AG20443 (cell line): ENCODE data around the gene BCL2L1.

Experiments
- DNase-seq: peaks from one replicate; pipeline ENCODE4 v3.0.0; 2012; ENCODE audit warnings: low spot score, mixed read lengths

The BCL2L1 gene

DNA sequence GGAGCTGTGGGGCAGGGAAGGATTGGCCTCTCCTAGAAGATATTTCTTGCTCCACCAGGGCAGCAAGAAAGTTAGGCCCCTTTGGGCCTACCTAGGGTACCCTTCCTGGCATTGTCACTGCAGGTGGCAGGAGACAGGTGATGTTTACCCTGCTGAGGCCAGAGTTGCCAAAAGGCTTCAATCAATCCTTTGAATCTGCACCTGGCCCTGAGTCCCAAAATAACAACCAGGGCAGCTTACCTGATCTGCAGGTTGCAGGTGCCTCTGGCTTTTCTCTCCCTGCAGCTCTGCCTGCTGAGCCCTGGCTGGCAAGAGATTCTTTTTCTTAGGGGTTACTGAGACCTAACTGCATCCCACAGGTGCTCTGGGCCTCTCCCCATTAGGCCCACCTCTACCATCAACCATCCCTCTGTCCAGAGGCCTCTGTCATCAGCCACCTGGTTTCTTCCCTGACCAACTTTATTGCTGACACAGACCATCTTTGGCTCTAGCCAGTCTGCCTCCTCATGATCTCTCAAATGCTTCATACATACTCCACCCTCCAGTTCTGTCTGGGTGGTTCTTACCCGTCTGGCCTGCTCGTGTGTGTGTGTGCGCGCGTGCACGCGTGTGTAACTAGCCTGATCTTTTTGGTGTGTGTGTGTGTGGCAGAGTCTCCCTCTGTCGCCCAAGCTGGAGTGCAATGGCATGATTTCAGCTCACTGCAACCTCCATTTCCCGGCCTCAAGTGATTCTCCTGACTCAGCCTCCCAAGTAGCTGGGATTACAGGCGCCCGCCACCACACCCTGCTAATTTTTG, 13.7 kb downstream of the BCL2L1 start:
- no peak for DNase-seq

DNA sequence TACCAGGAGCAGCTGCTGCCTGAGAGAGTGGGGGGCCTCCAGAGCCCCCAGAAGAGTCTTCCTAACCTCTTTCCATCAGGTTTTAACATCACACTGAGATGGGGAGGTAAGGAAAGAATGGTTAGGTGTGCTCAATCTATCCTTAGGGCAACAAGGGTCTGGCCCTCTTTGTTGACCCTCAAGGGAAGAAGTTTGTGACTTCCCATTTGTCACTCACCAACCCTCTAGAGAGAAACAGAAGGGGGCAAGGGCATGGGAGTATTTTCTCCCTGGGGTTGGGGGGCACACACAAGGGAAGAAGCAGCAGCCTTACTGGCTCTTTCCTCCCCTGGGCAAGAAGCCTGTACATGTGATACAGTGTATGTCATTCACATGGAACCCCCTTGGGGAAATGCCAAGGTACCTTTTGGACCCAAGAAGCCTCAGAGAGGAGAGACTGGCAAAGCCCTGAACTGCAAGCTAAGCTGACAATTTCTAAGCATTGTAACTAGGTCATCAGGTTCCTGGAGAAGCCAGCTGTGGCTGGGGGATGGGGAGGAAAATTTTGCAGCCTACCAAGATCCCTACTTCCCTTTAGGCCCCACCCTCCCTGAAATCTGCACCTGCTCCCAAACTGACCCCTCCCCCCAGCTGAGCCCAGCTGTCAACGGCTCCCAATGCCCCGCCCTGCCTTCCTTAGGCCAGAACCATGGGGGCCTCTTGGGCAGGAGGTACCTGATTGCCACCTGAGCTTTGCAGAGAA, 14.5 kb downstream of the BCL2L1 start:
- DNase-seq, result no peak

DNA sequence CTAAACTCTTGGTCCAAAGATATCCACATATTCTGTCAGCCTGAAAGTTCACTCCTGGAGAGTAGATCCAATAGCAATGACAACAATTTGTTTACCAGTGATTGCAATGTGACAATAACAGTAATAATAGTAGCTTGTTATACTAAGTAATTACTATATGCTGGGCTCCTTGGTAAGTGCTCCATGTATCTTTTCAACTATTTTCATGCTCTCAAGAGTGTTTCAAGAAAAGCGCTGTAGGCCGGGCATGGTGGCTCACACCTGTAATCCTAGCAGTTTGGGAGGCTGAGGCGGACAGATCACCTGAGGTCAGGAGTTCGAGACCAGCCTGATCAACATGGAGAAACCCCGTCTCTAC, 15.4 kb downstream of the BCL2L1 start:
- no peak for DNase-seq

DNA sequence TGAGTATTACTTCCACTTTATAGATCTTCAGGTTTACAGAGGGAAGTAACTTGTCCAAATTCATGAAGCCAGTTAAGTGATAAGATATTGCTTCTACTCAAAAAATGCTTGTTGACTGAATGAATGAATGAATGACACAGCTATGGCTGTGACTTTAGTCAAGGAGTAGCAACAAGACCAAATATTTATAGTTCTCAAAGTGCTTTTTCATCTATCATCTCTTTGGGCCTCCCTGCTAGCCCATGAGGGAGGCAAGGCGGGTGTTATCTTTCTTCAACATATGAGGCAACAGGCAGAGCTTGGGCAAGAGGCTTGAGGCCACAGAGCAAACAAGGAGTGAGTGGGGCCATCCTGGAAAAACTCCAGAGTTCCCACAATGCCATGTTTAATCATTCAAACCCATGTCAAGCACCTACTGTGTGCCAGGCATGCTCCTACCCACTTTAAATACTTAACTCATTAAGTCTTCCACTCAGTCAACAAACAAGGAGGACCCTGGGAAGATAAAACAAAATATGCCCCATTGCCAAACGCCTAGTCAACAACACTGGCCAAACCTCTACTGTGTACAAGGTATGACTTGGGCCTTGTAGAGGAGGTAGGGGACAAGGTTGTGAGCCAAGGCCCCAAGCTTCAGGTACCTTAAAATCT, 15.9 kb downstream of the BCL2L1 start:
- no peak for DNase-seq

DNA sequence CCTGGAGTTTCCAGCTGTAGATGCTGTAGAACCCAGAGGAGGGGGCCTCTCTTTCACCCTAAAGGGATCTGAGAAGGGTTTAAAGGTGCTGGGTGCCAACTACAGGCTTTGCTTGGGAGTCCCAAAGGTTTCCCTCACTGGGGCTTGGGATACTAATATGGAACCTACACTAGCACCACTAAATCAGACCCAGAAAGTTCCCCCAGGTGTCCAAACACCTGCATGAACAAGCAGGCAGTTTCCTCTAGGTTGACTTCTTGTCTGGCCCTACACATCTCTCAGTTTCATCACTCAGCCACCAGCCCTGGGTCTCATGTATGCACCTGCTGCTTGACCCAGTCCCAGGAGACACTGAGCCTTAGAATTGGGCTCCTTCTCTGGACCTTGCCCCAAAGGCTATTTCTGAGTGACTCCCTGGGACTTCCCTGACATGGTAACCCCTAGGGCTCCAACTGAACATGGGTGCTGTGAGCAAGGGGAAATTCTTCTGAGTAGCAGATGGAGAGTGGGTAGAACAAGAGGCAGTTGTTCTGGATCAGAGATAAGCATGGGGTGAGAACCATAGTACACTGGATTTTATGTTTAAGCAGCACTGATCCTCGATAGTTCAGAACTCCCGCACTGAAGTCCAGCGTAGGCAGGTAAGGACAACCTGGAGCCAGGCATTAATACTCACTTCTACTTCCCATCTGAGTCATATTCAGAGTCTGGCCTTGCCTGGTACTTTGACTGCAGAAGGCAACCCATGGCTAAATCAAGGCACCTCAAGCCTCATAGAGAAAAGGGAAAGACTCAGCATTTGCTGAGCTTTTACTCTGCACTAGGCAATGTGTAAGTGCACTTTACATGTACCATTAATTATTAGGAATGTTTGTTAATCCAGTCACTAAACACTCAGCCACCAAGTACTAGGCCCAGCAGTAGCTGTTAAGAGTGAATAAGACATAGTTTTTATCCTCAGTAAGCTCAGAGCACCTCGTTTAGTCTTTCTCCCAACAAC, 16.8 kb downstream of the BCL2L1 start:
- DNase-seq, result no peak

DNA sequence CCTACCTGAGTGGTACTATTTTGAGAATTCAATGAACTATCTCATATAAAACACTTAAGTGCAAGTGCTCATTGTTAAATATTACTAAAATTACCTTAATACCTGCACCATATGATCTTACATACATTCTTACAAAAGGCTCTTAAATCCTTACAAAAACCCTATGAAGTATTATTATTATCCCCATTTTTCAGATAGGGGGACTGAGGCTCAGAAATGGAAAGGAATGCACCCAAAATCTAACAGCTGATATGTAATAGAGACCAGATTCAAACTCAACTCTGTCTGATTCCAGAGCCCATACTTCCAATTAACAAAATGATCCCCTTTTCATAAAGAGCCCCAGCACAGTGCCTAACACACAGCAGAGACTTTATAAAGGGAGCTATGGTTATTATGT, 17.5 kb downstream of the BCL2L1 start:
- no peak for DNase-seq

DNA sequence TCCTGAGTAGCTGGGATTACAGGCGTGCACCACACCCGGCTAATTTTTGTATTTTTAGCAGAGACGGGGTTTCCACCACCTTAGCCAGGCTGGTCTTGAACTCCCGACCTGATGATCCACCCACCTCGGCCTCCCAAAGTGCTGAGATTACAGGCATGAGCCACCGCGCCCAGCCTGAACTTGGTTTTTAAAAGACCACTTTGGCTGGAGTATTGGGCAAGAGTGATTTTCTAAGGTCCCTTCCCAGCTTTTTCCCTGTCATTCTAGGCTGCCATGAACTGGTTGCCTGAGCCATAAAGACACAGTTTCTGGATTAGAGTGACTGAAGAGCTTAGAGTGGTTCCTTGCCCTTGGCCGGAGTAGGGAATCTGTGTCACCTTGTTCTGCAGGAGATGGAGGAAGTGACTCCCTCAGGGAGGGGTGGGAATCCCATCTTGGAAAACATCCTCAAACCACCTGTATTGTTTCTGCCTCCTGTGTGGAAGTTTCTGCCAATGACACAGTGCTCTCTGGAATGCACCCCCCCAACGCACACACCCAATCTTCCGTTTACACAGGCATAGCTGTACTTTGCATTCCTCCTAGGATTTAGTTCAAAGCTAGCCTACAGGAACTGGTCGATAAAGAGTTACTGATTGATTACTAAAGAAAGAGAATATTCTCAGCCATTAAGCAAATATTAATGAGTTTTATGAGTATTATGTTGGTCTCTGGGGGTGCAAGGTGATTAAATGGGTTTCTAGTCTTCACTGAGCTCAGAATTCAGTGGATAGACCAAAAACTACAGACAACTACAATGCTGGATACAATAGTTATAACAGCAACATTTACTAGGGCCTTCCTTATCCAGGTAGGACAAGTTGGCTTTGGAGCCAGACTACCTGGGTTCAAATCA, 18.2 kb downstream of the BCL2L1 start:
- DNase-seq, result peak; percentile 47

DNA sequence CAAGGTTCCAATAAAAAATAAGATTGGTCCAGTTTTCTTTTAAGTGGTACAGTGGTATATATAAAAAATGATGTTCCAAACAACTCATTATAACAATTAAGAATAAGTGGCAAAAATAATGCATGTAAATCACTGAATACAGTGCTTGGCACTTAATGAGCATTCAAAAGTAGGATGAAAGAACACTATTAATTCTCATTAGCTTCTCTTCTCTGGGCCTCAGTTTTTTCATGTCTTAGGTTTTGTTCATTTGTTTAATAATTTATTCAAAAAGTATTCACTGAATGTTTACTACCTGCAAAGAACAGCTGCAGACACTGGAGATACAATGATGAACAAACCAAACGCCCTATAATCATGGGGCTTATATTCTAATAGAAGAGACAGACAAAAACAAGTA, 21.1 kb downstream of the BCL2L1 start:
- no peak for DNase-seq

DNA sequence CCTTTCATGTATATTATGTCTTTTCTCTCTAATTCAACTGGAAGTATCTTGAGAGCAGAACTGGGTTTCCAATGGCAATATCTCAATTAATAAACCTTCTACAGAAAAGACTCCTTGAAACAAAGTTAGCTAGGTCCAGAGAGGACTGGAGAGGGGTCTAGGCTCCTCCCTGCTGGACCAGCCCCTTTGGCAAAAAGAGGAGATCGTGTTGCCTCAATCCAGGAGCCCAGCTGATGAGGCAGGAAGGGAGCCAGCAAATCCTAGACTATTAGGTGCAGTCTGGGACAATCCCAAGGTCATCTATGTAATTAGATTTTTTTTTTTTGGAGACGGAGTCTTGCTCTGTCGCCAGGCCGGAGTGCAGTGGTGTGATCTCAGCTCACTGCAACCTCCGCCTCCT, 21.9 kb downstream of the BCL2L1 start:
- DNase-seq, result no peak

DNA sequence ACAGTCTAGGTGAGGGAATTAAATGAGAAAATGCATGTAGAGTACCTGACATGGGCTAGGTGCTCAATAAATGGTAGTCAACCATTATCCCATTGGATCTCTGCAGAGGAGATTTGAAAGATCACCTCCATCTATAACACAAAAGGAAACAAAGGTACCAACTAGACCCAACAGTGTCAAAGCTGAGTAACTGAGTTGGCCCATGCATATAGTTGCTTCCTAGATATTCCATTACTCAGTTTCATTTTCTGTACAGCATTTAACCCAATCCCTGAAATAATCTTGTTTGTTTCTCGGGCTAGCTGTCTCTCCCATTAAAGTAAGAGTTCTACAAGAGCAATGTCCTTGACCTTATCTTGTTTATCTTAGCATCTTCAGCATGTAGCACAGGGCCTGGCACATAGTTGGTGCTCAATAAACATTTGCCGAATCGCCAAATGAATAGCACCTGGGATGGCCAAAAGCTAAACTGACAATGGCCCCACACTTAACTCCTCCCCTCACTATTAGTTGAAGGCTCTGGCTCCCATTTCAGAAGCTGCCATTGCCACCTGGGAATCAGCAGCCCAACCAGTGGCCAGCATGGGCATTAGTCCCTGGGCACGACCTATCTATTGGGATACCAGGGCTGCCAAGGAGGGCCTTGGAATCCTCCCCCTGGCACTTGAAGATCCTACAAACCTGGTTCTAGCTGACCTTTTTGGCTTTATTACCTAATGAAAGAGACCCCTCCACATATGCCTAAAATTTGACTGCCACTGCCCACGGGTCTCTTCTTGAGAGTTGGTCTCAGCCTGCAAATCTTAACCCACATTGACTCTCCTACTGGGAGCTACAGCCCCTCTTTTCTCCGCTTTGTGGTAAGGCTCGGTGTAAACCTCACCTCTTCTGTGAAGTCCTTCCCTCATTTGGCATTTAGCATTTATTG, 22.6 kb downstream of the BCL2L1 start:
- DNase-seq, result no peak

DNA sequence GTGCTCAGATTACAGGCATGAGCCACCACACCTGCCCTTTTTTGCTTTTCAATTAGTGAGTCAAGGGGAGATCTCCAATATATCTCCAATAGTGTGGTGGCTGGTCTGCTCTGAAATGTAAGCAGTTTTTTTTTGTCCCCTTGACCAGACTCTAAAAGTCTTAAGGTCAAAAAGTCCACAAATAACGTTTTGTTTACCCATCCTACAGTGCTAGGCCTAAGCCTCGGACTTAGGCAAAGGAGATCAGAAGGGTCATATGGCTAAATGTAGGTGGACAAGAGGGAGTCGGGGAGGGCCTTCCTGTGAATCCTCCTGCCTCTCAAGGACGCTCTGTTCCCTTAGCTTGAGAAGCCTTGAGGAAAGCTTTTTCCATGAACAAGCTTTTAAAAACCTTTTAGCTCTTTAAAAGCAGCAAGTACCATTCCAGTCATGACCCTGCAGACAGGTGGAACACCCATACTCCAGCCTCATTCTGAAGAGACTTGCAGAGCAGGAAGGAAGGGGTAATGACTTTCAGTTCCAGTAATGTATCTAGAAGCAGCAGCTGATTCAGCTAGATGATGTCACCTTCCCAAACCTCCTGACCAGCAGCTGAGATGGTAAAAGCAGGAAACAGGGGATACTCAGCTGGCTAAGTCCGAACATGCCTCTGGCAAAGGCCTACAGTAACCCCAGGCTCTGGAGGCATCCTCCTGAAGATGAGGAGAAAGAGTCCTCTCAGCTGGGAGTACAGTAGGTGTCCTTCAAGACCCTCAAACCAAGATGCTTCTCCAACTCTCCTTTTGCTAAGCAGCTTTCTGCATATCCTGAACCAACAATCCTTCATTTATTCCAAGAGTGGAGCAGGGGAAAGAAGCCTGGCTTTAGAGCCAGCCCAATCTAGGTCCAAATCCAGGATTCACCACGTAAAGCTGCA, 23.6 kb downstream of the BCL2L1 start:
- peak; percentile 91 for DNase-seq

DNA sequence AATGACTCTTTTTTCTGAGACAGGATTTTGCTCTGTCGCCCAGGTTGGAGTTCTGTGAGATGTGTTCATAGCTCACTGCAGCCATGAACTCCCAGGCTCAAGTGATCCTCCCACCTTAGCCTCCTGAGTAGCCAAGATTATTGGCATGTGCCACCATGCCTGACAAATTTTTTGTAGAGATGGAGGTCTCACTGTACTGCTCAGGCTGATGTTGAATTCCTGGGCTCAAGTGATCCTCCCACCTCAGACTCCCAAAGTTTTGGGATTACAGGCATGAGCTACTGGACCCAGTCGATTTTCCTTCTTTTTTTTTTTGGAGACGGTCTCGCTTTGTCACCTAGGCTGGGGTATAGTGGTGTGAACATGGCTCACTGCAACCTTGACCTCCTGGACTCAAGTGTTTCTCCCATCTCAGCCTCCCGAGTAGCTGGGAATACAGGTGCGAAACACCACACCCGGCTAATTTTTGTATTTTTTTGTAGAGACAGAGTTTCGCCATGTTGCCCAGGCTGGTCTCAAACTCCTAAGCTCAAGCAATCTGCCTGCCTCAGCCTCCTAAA, 24.3 kb downstream of the BCL2L1 start:
- DNase-seq, result no peak

DNA sequence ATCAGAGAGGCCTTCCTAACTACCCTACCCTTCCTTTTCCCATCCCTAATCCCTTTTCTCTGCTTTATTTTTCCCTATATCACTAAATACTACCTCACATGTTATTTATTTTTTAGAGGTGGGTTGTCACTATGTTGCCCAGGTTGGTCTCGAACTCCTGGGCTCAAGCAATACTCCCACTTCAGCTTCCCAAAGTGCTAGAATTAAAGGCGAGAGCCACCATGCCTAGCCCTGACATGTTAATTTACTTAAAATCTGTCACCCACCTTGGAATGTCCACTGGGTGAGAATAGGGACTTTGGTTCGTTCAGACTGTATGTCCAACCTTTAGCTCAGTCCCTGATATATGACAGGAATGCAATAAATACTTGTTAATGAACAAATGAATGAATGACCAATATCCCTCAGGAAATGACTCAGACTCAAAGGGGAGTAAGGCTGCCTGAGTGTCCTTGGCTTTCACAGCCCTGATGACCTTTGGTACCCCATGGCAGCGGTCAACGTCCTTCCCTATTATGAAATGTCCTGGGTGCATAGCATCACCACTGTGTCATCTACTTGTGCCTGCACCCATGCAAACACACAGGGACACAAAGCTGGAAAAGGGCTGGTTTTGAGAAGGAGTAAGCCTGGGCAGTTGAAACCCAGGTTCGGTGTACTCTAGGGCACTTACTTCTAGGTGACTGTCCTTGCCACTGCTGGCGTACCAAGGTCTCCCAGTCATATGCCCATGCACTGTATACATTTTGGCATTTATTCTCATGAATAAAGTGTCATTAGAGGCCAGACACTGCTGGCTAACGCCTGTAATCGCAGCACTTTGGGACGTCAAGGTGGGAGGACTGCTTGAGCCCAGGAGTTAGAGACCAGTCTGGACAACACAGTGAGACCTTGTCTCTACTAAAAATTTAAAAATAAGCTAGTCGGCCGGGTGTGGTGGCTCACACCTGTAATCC, 26.5 kb downstream of the BCL2L1 start:
- peak; percentile 72 for DNase-seq

DNA sequence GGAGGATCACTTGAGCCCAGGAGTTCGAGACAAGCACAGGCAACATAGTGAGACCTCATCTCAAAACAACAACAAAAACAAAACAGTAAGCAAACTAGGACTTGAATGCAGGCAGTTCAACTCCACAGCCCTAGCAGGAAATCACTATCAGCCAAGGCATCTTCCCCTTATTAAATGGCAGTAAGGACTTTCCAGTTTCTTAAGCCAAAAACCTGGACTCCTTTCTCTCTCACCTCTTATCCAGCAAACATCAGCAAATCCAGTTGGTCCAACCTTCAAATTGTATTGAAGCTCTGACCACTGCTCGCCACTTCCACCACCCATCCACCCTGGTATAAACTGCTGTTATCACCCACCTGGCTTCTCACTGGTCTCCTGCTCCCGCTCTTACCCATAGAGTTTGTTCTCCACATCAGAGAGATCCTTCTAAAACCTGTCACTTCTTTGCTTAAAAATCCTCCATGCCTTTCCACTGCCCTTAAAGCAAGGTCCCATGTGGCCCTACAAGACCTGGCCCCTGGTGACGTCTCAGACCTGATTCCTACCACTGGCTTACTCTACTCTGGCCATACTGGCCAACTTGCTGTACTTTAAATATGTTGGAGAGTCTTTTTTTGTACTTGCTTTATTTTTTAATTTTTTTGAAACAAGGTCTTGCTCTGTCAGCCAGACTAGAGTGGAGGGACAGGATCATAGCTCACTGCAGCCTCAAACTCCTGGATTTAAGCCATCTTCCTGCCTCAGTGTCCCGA, 27.6 kb downstream of the BCL2L1 start:
- no peak for DNase-seq

DNA sequence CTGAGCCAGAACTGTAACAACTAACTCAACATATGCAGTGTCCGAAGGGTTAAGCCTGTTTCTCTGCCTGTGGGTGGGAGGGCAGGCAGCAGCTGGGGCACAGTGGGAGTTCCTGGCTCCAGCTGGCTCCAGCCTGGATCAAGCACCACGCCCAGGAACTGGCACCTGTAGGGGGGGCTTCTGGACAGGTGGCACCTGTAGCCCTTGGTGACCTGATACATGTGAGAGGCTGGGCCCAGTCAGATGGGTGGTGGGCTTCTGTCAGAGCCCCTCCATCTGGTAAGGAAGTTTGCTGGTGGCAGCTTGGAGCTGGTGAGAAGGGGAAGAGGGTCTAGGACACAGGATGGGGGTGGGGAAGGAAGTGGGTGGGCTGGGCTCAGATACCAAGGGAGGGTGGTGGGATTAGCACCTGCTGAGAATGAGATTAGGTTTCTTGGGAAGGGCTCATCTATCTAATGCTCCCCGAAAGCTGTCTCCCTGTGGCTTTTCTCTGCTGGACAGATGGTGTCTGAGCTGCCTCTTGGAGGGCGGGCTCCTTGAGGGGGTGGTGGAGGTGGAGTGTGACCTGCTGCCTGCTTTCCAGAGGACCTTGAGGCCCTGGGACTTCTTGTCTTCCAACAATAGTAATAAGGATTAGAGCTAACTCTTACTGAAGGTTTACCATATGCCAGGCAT, 28.5 kb downstream of the BCL2L1 start:
- no peak for DNase-seq

DNA sequence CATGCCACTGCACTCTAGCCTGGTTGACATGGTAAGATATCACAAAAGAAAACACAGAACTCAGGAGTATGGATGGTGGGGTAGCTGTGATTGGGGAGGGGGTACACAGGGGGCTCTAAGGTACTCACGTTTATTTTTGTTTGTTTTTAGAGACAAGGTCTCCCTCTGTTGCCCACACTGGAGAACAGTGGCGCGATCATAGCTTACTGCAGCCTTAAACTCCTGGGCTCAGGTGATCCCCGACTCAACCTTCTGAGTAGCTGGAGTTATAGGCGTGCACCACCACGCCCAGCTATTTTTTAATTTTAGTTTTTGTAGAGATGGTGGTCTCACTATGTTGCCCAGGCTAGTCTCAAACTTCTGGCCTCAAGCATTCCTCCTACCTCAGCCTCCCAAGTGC, 29.3 kb downstream of the BCL2L1 start:
- no peak for DNase-seq
